Right lobe of liver (tissue), 4 donors: ENCODE data around the gene TGM2.

Source experiments
- CTCF ChIP-seq, 4 donors: fragments of 200-600 bp in 3 of 4; fragments of 450-650 bp in 1 of 4; IDR thresholded peaks; one replicate each; pipeline versions ENCODE4 v1.5.1 to v1.8.0; 2016 to 2022; ENCODE audit warnings: antibody characterized with exemption in 4 of 4, mild to moderate bottlenecking in 2 of 4
- POLR2A ChIP-seq: fragments of 450-650 bp; IDR thresholded peaks from one replicate; pipeline ENCODE4 v1.6.1; 2017; ENCODE audit warnings: antibody characterized with exemption, mild to moderate bottlenecking
- donor health status: DM: no; HTN: no; CAD: no.
- donor health status: DM: no; HTN: no; CAD: no.
- donor health status: DM: no; HTN: yes; CAD: no.

DNA sequence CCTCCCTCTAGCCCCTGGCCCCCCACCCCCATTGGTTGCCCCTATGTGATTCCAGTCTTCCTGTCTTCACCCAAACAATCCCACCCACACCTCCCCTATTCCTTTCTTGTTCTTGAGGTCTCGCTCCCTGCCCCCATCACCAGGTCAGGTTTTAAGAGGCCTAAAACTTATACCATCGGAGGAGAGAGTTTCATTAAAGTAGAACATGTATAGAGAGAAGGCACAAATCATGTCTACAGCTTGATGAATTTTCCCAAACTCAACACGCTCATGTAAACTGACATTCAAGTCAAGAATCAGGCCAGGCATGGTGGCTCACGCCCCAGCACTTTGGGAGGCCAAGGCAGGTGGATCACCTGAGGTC lies 44.5 kb downstream of the TGM2 start:
- no peak for TF ChIP-seq CTCF (IDR thresholded peaks at IDR 0.05)
- TF ChIP-seq POLR2A: no peak
